HG02973 (cell line): ENCODE measurements around the gene KRTAP5-2.
"Not testable (repeated sequence)": the region's sequence is repeated elsewhere in the genome, so short reads cannot be mapped to it uniquely, and the experiment has no call there.

Experiments
- ATAC-seq: cut with Tn5 transposase; IDR thresholded peaks from one replicate; pipeline ENCODE4 v1.9.1; 2021; ENCODE audit warnings: moderate library complexity; ENCODE audit not compliant: unreplicated experiment

Gene KRTAP5-2

GRCh38 chr11:1628506-1629325 is 30.6 kb upstream of the KRTAP5-2 start:
- no peak for ATAC-seq

GRCh38 chr11:1625541-1625940 is 27.4 kb upstream of the KRTAP5-2 start:
- no peak for ATAC-seq

- no peak for ATAC-seq
Observed at GRCh38 chr11:1624621-1625020, 26.5 kb upstream of the KRTAP5-2 start.

- ATAC-seq = no peak
Observed at GRCh38 chr11:1623716-1624115, 25.6 kb upstream of the KRTAP5-2 start.

GRCh38 chr11:1622086-1622485 is 24.0 kb upstream of the KRTAP5-2 start, which contains the start of gene KRTAP5-4:
TSS of gene KRTAP5-4 (minus strand) at chr11:1622138. CDS start at chr11:1622093, 45 bp downstream.
- ATAC-seq = no peak

GRCh38 chr11:1619449-1619848 is 21.4 kb upstream of the KRTAP5-2 start:
- no peak for ATAC-seq

GRCh38 chr11:1618231-1618630 is 20.1 kb upstream of the KRTAP5-2 start:
- ATAC-seq = no peak

- no peak for ATAC-seq
Observed at GRCh38 chr11:1608363-1608762, 10.3 kb upstream of the KRTAP5-2 start, which contains the start of gene KRTAP5-3. TSS of gene KRTAP5-3 (minus strand) at chr11:1608463. CDS start at chr11:1608385, 78 bp downstream.

GRCh38 chr11:1607901-1608300 is 9.8 kb upstream of the KRTAP5-2 start:
- not testable (repeated sequence) for ATAC-seq

GRCh38 chr11:1607156-1607845 is 9.2 kb upstream of the KRTAP5-2 start:
- ATAC-seq = not testable (repeated sequence)

GRCh38 chr11:1605923-1606322 is 7.8 kb upstream of the KRTAP5-2 start:
- peak; percentile 92 for ATAC-seq

GRCh38 chr11:1604711-1605110 is 6.6 kb upstream of the KRTAP5-2 start:
- no peak for ATAC-seq

GRCh38 chr11:1604181-1604580 is 6.1 kb upstream of the KRTAP5-2 start:
- ATAC-seq = no peak

- ATAC-seq = no peak
Observed at GRCh38 chr11:1603629-1604028, 5.5 kb upstream of the KRTAP5-2 start.

- not testable (repeated sequence) for ATAC-seq
Observed at GRCh38 chr11:1601663-1602062, 3.6 kb upstream of the KRTAP5-2 start.

- ATAC-seq = no peak
Observed at GRCh38 chr11:1600626-1601025, 2.5 kb upstream of the KRTAP5-2 start.

- no peak for ATAC-seq
Observed at GRCh38 chr11:1598816-1599215, 722 bp upstream of the KRTAP5-2 start.

GRCh38 chr11:1598406-1598805 is 312 bp upstream of the KRTAP5-2 start:
- ATAC-seq = not testable (repeated sequence)

GRCh38 chr11:1597331-1597993 is 632 bp downstream of the KRTAP5-2 start:
- no peak for ATAC-seq

GRCh38 chr11:1596576-1597121 is 1.4 kb downstream of the KRTAP5-2 start:
- not testable (repeated sequence) for ATAC-seq

GRCh38 chr11:1595994-1596575 is 2.0 kb downstream of the KRTAP5-2 start:
- not testable (repeated sequence) for ATAC-seq
